GM04503 (cell line): Measurements from ENCODE around the gene RASA3.

ENCODE experiments used
- DNase-seq: peaks from one replicate; pipeline ENCODE4 v3.0.0-alpha.2; 2012; ENCODE audit warnings: low read depth

Gene RASA3

GRCh38 chr13:114034481-114034891, 97.9 kb downstream of the RASA3 start:
- DNase-seq = no peak

GRCh38 chr13:114033541-114034315, 98.7 kb downstream of the RASA3 start:
- no peak for DNase-seq

- DNase-seq = no peak
These were observed 100.2 kb downstream of the RASA3 start for GRCh38 chr13:114032126-114032799.

- DNase-seq = no peak
These were observed 100.8 kb downstream of the RASA3 start for GRCh38 chr13:114031631-114032030.

GRCh38 chr13:114030666-114031610, 101.5 kb downstream of the RASA3 start:
- DNase-seq = no peak

- DNase-seq = no peak
These were observed 102.4 kb downstream of the RASA3 start for GRCh38 chr13:114029866-114030625.

- DNase-seq = no peak
These were observed 104.6 kb downstream of the RASA3 start for GRCh38 chr13:114027826-114028225.

- no peak for DNase-seq
These were observed 105.2 kb downstream of the RASA3 start for GRCh38 chr13:114027046-114027715.

GRCh38 chr13:114026481-114026880, 105.9 kb downstream of the RASA3 start:
- no peak for DNase-seq

- DNase-seq = no peak
These were observed 106.5 kb downstream of the RASA3 start for GRCh38 chr13:114025714-114026431.

GRCh38 chr13:114025405-114025713, 107.1 kb downstream of the RASA3 start:
- DNase-seq = no peak

GRCh38 chr13:114024603-114025404, 107.6 kb downstream of the RASA3 start:
- DNase-seq = no peak

GRCh38 chr13:114023716-114024602, 108.5 kb downstream of the RASA3 start:
- no peak for DNase-seq

- DNase-seq = no peak
These were observed 109.5 kb downstream of the RASA3 start for GRCh38 chr13:114022876-114023275.

- DNase-seq = no peak
These were observed 110.1 kb downstream of the RASA3 start for GRCh38 chr13:114022309-114022669.

- no peak for DNase-seq
These were observed 110.7 kb downstream of the RASA3 start for GRCh38 chr13:114021464-114022308.

GRCh38 chr13:114020750-114021463, 111.5 kb downstream of the RASA3 start:
- DNase-seq = no peak
